Tibial nerve (tissue), 4 donors: ENCODE measurements around the gene SLC39A6. TPM values are rescaled to one million over a fixed set of nuclear protein-coding genes. Genes with fewer than 3 reads are reported as not detected.

Source experiments
- DNase-seq, 2 donors: peaks; one replicate each; pipeline ENCODE4 v3.0.0-alpha.2; 2019; ENCODE audit warnings: low spot score in 2 of 2
- H3K27ac ChIP-seq, 4 donors: fragments of 200-600 bp; sonication (generic) in 3 of 4; one replicate each; pipeline ENCODE4 v1.5.1; 2017 to 2019; ENCODE audit warnings: mild to moderate bottlenecking in 1 of 4
- H3K27me3 ChIP-seq, 2 donors: fragments of 200-600 bp; sonication (generic) in 1 of 2; one replicate each; pipeline versions ENCODE4 v1.5.1 to v1.6.0; 2017 to 2019
- H3K36me3 ChIP-seq, 3 donors: fragments of 200-600 bp; sonication (generic); one replicate each; pipeline ENCODE4 v1.5.1; 2018 to 2019
- H3K4me1 ChIP-seq, 4 donors: fragments of 200-600 bp; sonication (generic) in 3 of 4; one replicate each; pipeline ENCODE4 v1.5.1; 2017 to 2019
- H3K4me3 ChIP-seq, 4 donors: fragments of 200-600 bp; sonication (generic) in 3 of 4; one replicate each; pipeline ENCODE4 v1.5.1; 2017 to 2019; ENCODE audit warnings: mild to moderate bottlenecking in 1 of 4, moderate library complexity in 1 of 4
- H3K9me3 ChIP-seq, 4 donors: fragments of 200-600 bp; sonication (generic) in 3 of 4; one replicate each; pipeline ENCODE4 v1.5.1; 2017 to 2019
- CTCF ChIP-seq, 5 experiments: fragments of 200-600 bp in 3 of 5; fragments of 450-650 bp in 2 of 5; sonication (generic) in 3 of 5; IDR thresholded peaks; one replicate each; pipeline ENCODE4 v1.5.1; 2016 to 2019; ENCODE audit warnings: antibody characterized with exemption in 5 of 5, mild to moderate bottlenecking in 3 of 5, moderate library complexity in 2 of 5
- EP300 ChIP-seq, 2 donors: sonication (generic); formaldehyde crosslinking; IDR thresholded peaks; one replicate each; pipeline ENCODE4 v1.6.1; 2017; ENCODE audit warnings: antibody characterized with exemption in 2 of 2, mild to moderate bottlenecking in 1 of 2
- POLR2A ChIP-seq, 2 donors: fragments of 450-650 bp; IDR thresholded peaks; one replicate each; pipeline ENCODE4 v1.6.1; 2017; ENCODE audit warnings: antibody characterized with exemption in 2 of 2, mild to moderate bottlenecking in 2 of 2, moderate library complexity in 2 of 2
- WGBS, 2 donors: methylation state at CpG; one replicate each; pipeline ENCODE4 v1.1.5; 2018; 5-methylcytosine and 5-hydroxymethylcytosine counted together
- total RNA-seq, 4 donors: library from RNA; depleted of rRNA; stranded (reverse); fragments of >200 nt; gene quantifications; one replicate each; pipeline ENCODE4 v1.1.0, GENCODE V29; 2016

SLC39A6 gene
- 10 to 100 TPM; 43.3 to 53.3 (median 44.0) TPM for total RNA-seq

- H3K27ac ChIP-seq, result peak within 1 kb of the TSS; percentile 94 to 100 (median 97)
- H3K9me3 ChIP-seq, result no peaks in the 10 kb centered on the region
- H3K4me3 ChIP-seq, result peak within 1 kb of the TSS; percentile 84 to 98 (median 88)
- TF ChIP-seq CTCF (IDR thresholded peaks at IDR 0.05) (peak in 2 of 5 experiments; percentile 37 to 38), EP300 (IDR thresholded peaks at IDR 0.05) (peak; percentile 48 to 93), POLR2A (IDR thresholded peaks at IDR 0.05) (peak; percentile 75 to 78)
- peaks cover 0 to 5% (median 0%) of the 10 kb centered on the region in 3 donors for H3K36me3 ChIP-seq
- H3K27me3 ChIP-seq, result no peaks in the 10 kb centered on the region
- DNase-seq, result peak; percentile 93 to 95
- 0 to 1% methylated on average over 12 to 13 of the region's 69 CpGs for WGBS, 2 donors
- peaks cover 0 to 52% (median 18%) of the 10 kb centered on the region in 4 donors for H3K4me1 ChIP-seq
Measured at GRCh38 chr18:36129300-36130038, at the start of gene SLC39A6, which contains the start of gene ELP2. TSS of gene SLC39A6 (minus strand) at chr18:36129340. CDS start at chr18:36127007, 2,333 bp downstream. TSS of gene ELP2 (plus strand) at chr18:36129899. CDS start at chr18:36129934, 35 bp downstream.

- no peak for TF ChIP-seq POLR2A (IDR thresholded peaks at IDR 0.05)
- no peak for TF ChIP-seq EP300 (IDR thresholded peaks at IDR 0.05)
- TF ChIP-seq CTCF (IDR thresholded peaks at IDR 0.05), result no peak
- 72 to 78% methylated on average over 3 of the region's 3 CpGs for WGBS, 2 donors
Measured at GRCh38 chr18:36177913-36178312, 48.8 kb upstream of the SLC39A6 start.

GRCh38 chr18:36176711-36177110 lies 47.6 kb upstream of the SLC39A6 start:
- Histone ChIP-seq H3K27ac (no peak overlapping the region), H3K36me3 (peaks cover 2 to 62% (median 7%) of the 10 kb centered on the region in 3 donors), H3K9me3 (no peaks in the 10 kb centered on the region), H3K4me3 (no peak overlapping the region), H3K4me1 (peaks cover 0 to 15% (median 4%) of the 10 kb centered on the region in 4 donors), H3K27me3 (no peaks in the 10 kb centered on the region)
- DNase-seq, result no peak
- TF ChIP-seq EP300 (IDR thresholded peaks at IDR 0.05), result no peak
- no peak for TF ChIP-seq CTCF (IDR thresholded peaks at IDR 0.05)
- TF ChIP-seq POLR2A (IDR thresholded peaks at IDR 0.05), result no peak
- WGBS, 2 donors, result 88 to 93% methylated on average over 9 of the region's 9 CpGs

More at GRCh38 chr18:36177913-36178312, 48.8 kb upstream of the SLC39A6 start:
- Histone ChIP-seq H3K27ac (no peak overlapping the region), H3K9me3 (no peaks in the 10 kb centered on the region), H3K4me1 (peaks cover 0 to 15% (median 4%) of the 10 kb centered on the region in 4 donors), H3K27me3 (no peaks in the 10 kb centered on the region), H3K36me3 (peaks cover 2 to 51% (median 7%) of the 10 kb centered on the region in 3 donors), H3K4me3 (no peak overlapping the region)
- DNase-seq, result no peak

- H3K9me3 ChIP-seq, result no peaks in the 10 kb centered on the region
- TF ChIP-seq EP300 (IDR thresholded peaks at IDR 0.05) (no peak), CTCF (IDR thresholded peaks at IDR 0.05) (no peak), POLR2A (IDR thresholded peaks at IDR 0.05) (no peak)
- no peak overlapping the region for H3K27ac ChIP-seq
- H3K36me3 ChIP-seq, result peaks cover 2 to 67% (median 7%) of the 10 kb centered on the region in 3 donors
- 94 to 95% methylated on average over 2 of the region's 2 CpGs for WGBS, 2 donors
- no peak overlapping the region for H3K4me3 ChIP-seq
- no peak for DNase-seq
- H3K4me1 ChIP-seq, result peaks cover 0 to 15% (median 4%) of the 10 kb centered on the region in 4 donors
- no peaks in the 10 kb centered on the region for H3K27me3 ChIP-seq
Measured at GRCh38 chr18:36176177-36176584, 47.0 kb upstream of the SLC39A6 start.

- Histone ChIP-seq H3K4me3 (no peak overlapping the region), H3K36me3 (peaks cover 2 to 74% (median 7%) of the 10 kb centered on the region in 3 donors), H3K4me1 (peaks cover 0 to 12% (median 3%) of the 10 kb centered on the region in 4 donors), H3K27me3 (no peaks in the 10 kb centered on the region), H3K9me3 (no peaks in the 10 kb centered on the region), H3K27ac (no peak overlapping the region)
- TF ChIP-seq EP300 (IDR thresholded peaks at IDR 0.05), result no peak
- no peak for TF ChIP-seq CTCF (IDR thresholded peaks at IDR 0.05)
- no peak for TF ChIP-seq POLR2A (IDR thresholded peaks at IDR 0.05)
- DNase-seq, result no peak
- WGBS, 2 donors, result 80 to 84% methylated on average over 1 of the region's 1 CpG
Measured at GRCh38 chr18:36175481-36175880, 46.3 kb upstream of the SLC39A6 start.
